Measurements from ENCODE around the gene GTPBP3.

GTPBP3 gene

GRCh38 chr19:17318966-17319365 is 18.4 kb upstream of the GTPBP3 start:
- no peak overlapping the region for H3K27ac ChIP-seq (ENCODE audit: low read depth, low read length)
- no peaks in the 10 kb centered on the region for H3K79me2 ChIP-seq (ENCODE audit: insufficient read depth, low read length)
- no peaks in the 10 kb centered on the region for H4K20me1 ChIP-seq (ENCODE audit: low read depth, low read length)
- no peaks in the 10 kb centered on the region for H3K9me2 ChIP-seq (replicated peaks; ENCODE audit: insufficient read depth, low read length)
- H3K4me3 ChIP-seq (ENCODE audit: insufficient read depth, low read length, poor library complexity, severe bottlenecking), result no peak overlapping the region
- H3K4me2 ChIP-seq (ENCODE audit: low read depth, low read length, poor library complexity, severe bottlenecking), result no peak overlapping the region
- H3K27me3 ChIP-seq (ENCODE audit: low read length), result no peaks in the 10 kb centered on the region
- H3K9me3 ChIP-seq (ENCODE audit: insufficient read depth, low read length), result no peaks in the 10 kb centered on the region
- no peak overlapping the region for H2AFZ ChIP-seq (ENCODE audit: low read depth, low read length, severe bottlenecking)
- H3K36me3 ChIP-seq (ENCODE audit: low read length), result no peaks in the 10 kb centered on the region
- H3K9ac ChIP-seq (ENCODE audit: low read length), result no peak overlapping the region
- no peak for TF ChIP-seq CTCF (IDR thresholded peaks at IDR 0.05; ENCODE audit: insufficient read depth, low read length, poor library complexity, severe bottlenecking)
- no peak for TF ChIP-seq EZH2phosphoT487 (conservative IDR thresholded peaks at IDR 0.05; ENCODE audit: low read length)
- no peaks in the 10 kb centered on the region for H3F3A ChIP-seq (ENCODE audit: insufficient read depth)

- Histone ChIP-seq H3K27ac (ENCODE audit: low read depth, low read length) (no peak overlapping the region), H2AFZ (ENCODE audit: low read depth, low read length, severe bottlenecking) (no peak overlapping the region), H3K9me2 (replicated peaks; ENCODE audit: insufficient read depth, low read length) (no peaks in the 10 kb centered on the region), H3K9me3 (ENCODE audit: insufficient read depth, low read length) (no peaks in the 10 kb centered on the region), H3F3A (ENCODE audit: insufficient read depth) (no peaks in the 10 kb centered on the region), H4K20me1 (ENCODE audit: low read depth, low read length) (no peaks in the 10 kb centered on the region), H3K9ac (ENCODE audit: low read length) (no peak overlapping the region), H3K36me3 (ENCODE audit: low read length) (no peaks in the 10 kb centered on the region), H3K79me2 (ENCODE audit: insufficient read depth, low read length) (no peaks in the 10 kb centered on the region), H3K4me2 (ENCODE audit: low read depth, low read length, poor library complexity, severe bottlenecking) (no peak overlapping the region), H3K27me3 (ENCODE audit: low read length) (no peaks in the 10 kb centered on the region), H3K4me3 (ENCODE audit: insufficient read depth, low read length, poor library complexity, severe bottlenecking) (no peak overlapping the region)
- TF ChIP-seq CTCF (IDR thresholded peaks at IDR 0.05; ENCODE audit: insufficient read depth, low read length, poor library complexity, severe bottlenecking) (no peak), EZH2phosphoT487 (conservative IDR thresholded peaks at IDR 0.05; ENCODE audit: low read length) (no peak)
Measured at GRCh38 chr19:17319473-17320238, 17.7 kb upstream of the GTPBP3 start.

GRCh38 chr19:17320435-17320834 is 16.9 kb upstream of the GTPBP3 start:
- Histone ChIP-seq H3K79me2 (ENCODE audit: insufficient read depth, low read length) (no peaks in the 10 kb centered on the region), H3K27me3 (ENCODE audit: low read length) (no peaks in the 10 kb centered on the region), H3K9ac (ENCODE audit: low read length) (no peak overlapping the region), H2AFZ (ENCODE audit: low read depth, low read length, severe bottlenecking) (no peak overlapping the region), H3K27ac (ENCODE audit: low read depth, low read length) (no peak overlapping the region), H3K4me2 (ENCODE audit: low read depth, low read length, poor library complexity, severe bottlenecking) (no peak overlapping the region), H3K36me3 (ENCODE audit: low read length) (no peaks in the 10 kb centered on the region), H3F3A (ENCODE audit: insufficient read depth) (no peaks in the 10 kb centered on the region), H4K20me1 (ENCODE audit: low read depth, low read length) (no peaks in the 10 kb centered on the region), H3K9me3 (ENCODE audit: insufficient read depth, low read length) (no peaks in the 10 kb centered on the region), H3K9me2 (replicated peaks; ENCODE audit: insufficient read depth, low read length) (no peaks in the 10 kb centered on the region), H3K4me3 (ENCODE audit: insufficient read depth, low read length, poor library complexity, severe bottlenecking) (no peak overlapping the region)
- no peak for TF ChIP-seq EZH2phosphoT487 (conservative IDR thresholded peaks at IDR 0.05; ENCODE audit: low read length)
- TF ChIP-seq CTCF (IDR thresholded peaks at IDR 0.05; ENCODE audit: insufficient read depth, low read length, poor library complexity, severe bottlenecking), result no peak

All from SU-DHL-6 (cell line).